Fibroblast of lung (primary cell): ENCODE results near the gene APPL2. TPM values are rescaled to one million over a fixed set of nuclear protein-coding genes. Genes with fewer than 3 reads are reported as not detected.

Experiments used
- DNase-seq, 2 donors: peaks; one replicate each; pipeline versions ENCODE4 v3.0.0 to v3.0.0-alpha.2; 2010; ENCODE audit warnings: low read depth in 2 of 2
- H2AFZ ChIP-seq: 2 replicates; pipeline ENCODE4 v1.5.1; 2012; ENCODE audit warnings: low read length, control low read depth, inconsistent platforms
- H3K27ac ChIP-seq: 2 replicates; pipeline ENCODE4 v1.5.1; 2011; ENCODE audit warnings: low read length, control low read depth; ENCODE audit not compliant: insufficient read depth
- H3K27me3 ChIP-seq: 2 replicates; pipeline ENCODE4 v1.5.1; 2011; ENCODE audit warnings: mild to moderate bottlenecking, low read length; ENCODE audit not compliant: control insufficient read depth, insufficient read depth
- H3K36me3 ChIP-seq: 2 replicates; pipeline ENCODE4 v1.5.1; 2011; ENCODE audit warnings: low read length; ENCODE audit not compliant: control insufficient read depth, insufficient read depth
- H3K4me1 ChIP-seq: 2 replicates; pipeline ENCODE4 v1.5.1; 2011; ENCODE audit warnings: low read length; ENCODE audit not compliant: control insufficient read depth, insufficient read depth; ENCODE audit errors: extremely low read depth
- H3K4me2 ChIP-seq: 2 replicates; pipeline ENCODE4 v1.5.1; 2011; ENCODE audit warnings: low read length, control low read depth; ENCODE audit not compliant: insufficient read depth; ENCODE audit errors: extremely low read depth
- H3K4me3 ChIP-seq, 4 experiments: fragments of 200-600 bp in 1 of 4; sonication (generic) in 1 of 4; replicated peaks in 1 of 4; 2 replicates each; pipeline ENCODE4 v1.5.1; 2011 to 2016; ENCODE audit warnings: low read length in 4 of 4, low read depth in 3 of 4, mild to moderate bottlenecking in 3 of 4, control low read depth in 2 of 4, inconsistent platforms in 1 of 4, mixed read lengths in 1 of 4; ENCODE audit not compliant: insufficient read depth in 1 of 4; ENCODE audit errors: control extremely low read depth in 1 of 4
- H3K79me2 ChIP-seq: 2 replicates; pipeline ENCODE4 v1.5.1; 2012; ENCODE audit warnings: mild to moderate bottlenecking, low read length, inconsistent platforms; ENCODE audit not compliant: control insufficient read depth, insufficient read depth
- H3K9ac ChIP-seq: 2 replicates; pipeline ENCODE4 v1.5.1; 2011; ENCODE audit warnings: mild to moderate bottlenecking, low read length, control low read depth; ENCODE audit not compliant: insufficient read depth
- H3K9me3 ChIP-seq: 2 replicates; pipeline ENCODE4 v1.5.1; 2012; ENCODE audit warnings: low read depth, low read length; ENCODE audit not compliant: control insufficient read depth, insufficient read depth
- H4K20me1 ChIP-seq: 2 replicates; pipeline ENCODE4 v1.5.1; 2011; ENCODE audit warnings: low read length; ENCODE audit not compliant: control insufficient read depth, insufficient read depth; ENCODE audit errors: extremely low read depth
- CTCF ChIP-seq, 2 donors: IDR thresholded peaks in 1 of 2; conservative IDR thresholded peaks in 1 of 2; 1 replicate in 1 of 2; 2 replicates in 1 of 2; pipeline ENCODE4 v1.5.1; 2011 to 2012; ENCODE audit warnings: low read length in 2 of 2, control low read depth in 1 of 2, inconsistent platforms in 1 of 2, low read depth in 1 of 2, mild to moderate bottlenecking in 1 of 2
- EZH2 ChIP-seq: IDR thresholded peaks from 2 replicates; pipeline ENCODE4 v1.5.1; 2012; ENCODE audit warnings: low read length, control low read depth, mild to moderate bottlenecking; ENCODE audit errors: missing control alignments
- polyA plus RNA-seq, 2 donors: library from polyadenylated mRNA; depleted of rRNA in 1 of 2; stranded (reverse) in 1 of 2; unstranded in 1 of 2; fragments of >200 nt; gene quantifications; 2 replicates each; pipeline ENCODE4 v1.2.1, GENCODE V29; 2011 to 2012; ENCODE audit warnings: missing spikeins in 1 of 2
- total RNA-seq: library from RNA; depleted of rRNA; stranded (reverse); fragments of >200 nt; gene quantifications from 2 replicates; pipeline ENCODE4 v1.2.1, GENCODE V29; 2014

APPL2 gene
- total and polyA plus RNA-seq, 2 donors (not counting 1 experiment from before 2014, with no cell fraction given) = 53.8 to 68.0 TPM

GRCh38 chr12:105209091-105209490 is 26.9 kb downstream of the APPL2 start:
- peaks cover 22% of the 10 kb centered on the region for H3K36me3 ChIP-seq
- H3K4me2 ChIP-seq = no peak overlapping the region
- no peaks in the 10 kb centered on the region for H3K79me2 ChIP-seq
- H3K27ac ChIP-seq = no peak overlapping the region
- H3K9ac ChIP-seq = no peak overlapping the region
- H3K4me1 ChIP-seq = peaks cover 2% of the 10 kb centered on the region
- DNase-seq = no peak
- no peak overlapping the region for H3K4me3 ChIP-seq
- H2AFZ ChIP-seq = no peak overlapping the region
- H3K27me3 ChIP-seq = no peaks in the 10 kb centered on the region
- no peaks in the 10 kb centered on the region for H3K9me3 ChIP-seq
- no peak for TF ChIP-seq EZH2
- no peak for TF ChIP-seq CTCF (conservative IDR thresholded peaks at IDR 0.05 in 1 of 2, IDR thresholded peaks at IDR 0.05 in 1 of 2; ENCODE audit: low read depth in 1 of 2, low read length in 2 of 2)
- no peaks in the 10 kb centered on the region for H4K20me1 ChIP-seq

GRCh38 chr12:105206686-105207374 is 29.1 kb downstream of the APPL2 start:
- Histone ChIP-seq H3K36me3 (peaks cover 30% of the 10 kb centered on the region), H3K79me2 (no peaks in the 10 kb centered on the region)
- DNase-seq = no peak

More at GRCh38 chr12:105206686-105207374, 29.1 kb downstream of the APPL2 start:
- no peaks in the 10 kb centered on the region for H3K9me3 ChIP-seq
- no peak overlapping the region for H3K9ac ChIP-seq
- H4K20me1 ChIP-seq = no peaks in the 10 kb centered on the region
- TF ChIP-seq CTCF (conservative IDR thresholded peaks at IDR 0.05 in 1 of 2, IDR thresholded peaks at IDR 0.05 in 1 of 2; ENCODE audit: low read depth in 1 of 2, low read length in 2 of 2) = no peak
- TF ChIP-seq EZH2 = no peak
- no peak overlapping the region for H2AFZ ChIP-seq
- no peak overlapping the region for H3K4me3 ChIP-seq
- no peaks in the 10 kb centered on the region for H3K27me3 ChIP-seq
- peaks cover 2% of the 10 kb centered on the region for H3K4me1 ChIP-seq
- no peak overlapping the region for H3K4me2 ChIP-seq
- H3K27ac ChIP-seq = no peak overlapping the region
